HG03469 (cell line): ENCODE data around the gene GPR68.

ENCODE experiments used
- ATAC-seq: cut with Tn5 transposase; IDR thresholded peaks from one replicate; pipeline ENCODE4 v1.9.1; 2021; ENCODE audit warnings: mild to moderate bottlenecking, moderate library complexity, moderate number of reproducible peaks; ENCODE audit not compliant: unreplicated experiment

Gene GPR68

GRCh38 chr14:91244501-91244901 lies at the start of gene GPR68:
GPR68 (minus strand) TSS chr14:91244704; CDS start chr14:91235050, 9,654 bp downstream.
- no peak for ATAC-seq

GRCh38 chr14:91294153-91294552 lies 49.6 kb upstream of the GPR68 start:
- no peak for ATAC-seq

- ATAC-seq: no peak
Observed at GRCh38 chr14:91293281-91293680, 48.8 kb upstream of the GPR68 start.

- no peak for ATAC-seq
Observed at GRCh38 chr14:91292491-91292890, 48.0 kb upstream of the GPR68 start.

GRCh38 chr14:91291786-91292405 lies 47.4 kb upstream of the GPR68 start:
- ATAC-seq: no peak

- ATAC-seq: no peak
Observed at GRCh38 chr14:91290986-91291385, 46.5 kb upstream of the GPR68 start.

GRCh38 chr14:91289464-91289863 lies 45.0 kb upstream of the GPR68 start:
- ATAC-seq: no peak

- ATAC-seq: no peak
Observed at GRCh38 chr14:91288876-91289275, 44.4 kb upstream of the GPR68 start.

- ATAC-seq: no peak
Observed at GRCh38 chr14:91286530-91286937, 42.0 kb upstream of the GPR68 start.

GRCh38 chr14:91284791-91285548 lies 40.5 kb upstream of the GPR68 start:
- no peak for ATAC-seq

- no peak for ATAC-seq
Observed at GRCh38 chr14:91284146-91284790, 39.8 kb upstream of the GPR68 start.

GRCh38 chr14:91283666-91284065 lies 39.2 kb upstream of the GPR68 start:
- ATAC-seq: no peak

- ATAC-seq: no peak
Observed at GRCh38 chr14:91282954-91283645, 38.6 kb upstream of the GPR68 start.

GRCh38 chr14:91281346-91281745 lies 36.8 kb upstream of the GPR68 start:
- no peak for ATAC-seq

GRCh38 chr14:91280129-91280528 lies 35.6 kb upstream of the GPR68 start:
- ATAC-seq: no peak

- ATAC-seq: no peak
Observed at GRCh38 chr14:91279354-91279753, 34.9 kb upstream of the GPR68 start.

GRCh38 chr14:91278383-91278715 lies 33.8 kb upstream of the GPR68 start:
- ATAC-seq: no peak

- no peak for ATAC-seq
Observed at GRCh38 chr14:91277546-91278382, 33.3 kb upstream of the GPR68 start.

GRCh38 chr14:91274796-91275195 lies 30.3 kb upstream of the GPR68 start:
- no peak for ATAC-seq

- ATAC-seq: no peak
Observed at GRCh38 chr14:91273885-91274273, 29.4 kb upstream of the GPR68 start.
